ENCODE results near the gene PEX11A.

PEX11A gene

GRCh38 chr15:89632563-89633430 lies 57.8 kb downstream of the PEX11A start:
- TF ChIP-seq, protein P1, sequence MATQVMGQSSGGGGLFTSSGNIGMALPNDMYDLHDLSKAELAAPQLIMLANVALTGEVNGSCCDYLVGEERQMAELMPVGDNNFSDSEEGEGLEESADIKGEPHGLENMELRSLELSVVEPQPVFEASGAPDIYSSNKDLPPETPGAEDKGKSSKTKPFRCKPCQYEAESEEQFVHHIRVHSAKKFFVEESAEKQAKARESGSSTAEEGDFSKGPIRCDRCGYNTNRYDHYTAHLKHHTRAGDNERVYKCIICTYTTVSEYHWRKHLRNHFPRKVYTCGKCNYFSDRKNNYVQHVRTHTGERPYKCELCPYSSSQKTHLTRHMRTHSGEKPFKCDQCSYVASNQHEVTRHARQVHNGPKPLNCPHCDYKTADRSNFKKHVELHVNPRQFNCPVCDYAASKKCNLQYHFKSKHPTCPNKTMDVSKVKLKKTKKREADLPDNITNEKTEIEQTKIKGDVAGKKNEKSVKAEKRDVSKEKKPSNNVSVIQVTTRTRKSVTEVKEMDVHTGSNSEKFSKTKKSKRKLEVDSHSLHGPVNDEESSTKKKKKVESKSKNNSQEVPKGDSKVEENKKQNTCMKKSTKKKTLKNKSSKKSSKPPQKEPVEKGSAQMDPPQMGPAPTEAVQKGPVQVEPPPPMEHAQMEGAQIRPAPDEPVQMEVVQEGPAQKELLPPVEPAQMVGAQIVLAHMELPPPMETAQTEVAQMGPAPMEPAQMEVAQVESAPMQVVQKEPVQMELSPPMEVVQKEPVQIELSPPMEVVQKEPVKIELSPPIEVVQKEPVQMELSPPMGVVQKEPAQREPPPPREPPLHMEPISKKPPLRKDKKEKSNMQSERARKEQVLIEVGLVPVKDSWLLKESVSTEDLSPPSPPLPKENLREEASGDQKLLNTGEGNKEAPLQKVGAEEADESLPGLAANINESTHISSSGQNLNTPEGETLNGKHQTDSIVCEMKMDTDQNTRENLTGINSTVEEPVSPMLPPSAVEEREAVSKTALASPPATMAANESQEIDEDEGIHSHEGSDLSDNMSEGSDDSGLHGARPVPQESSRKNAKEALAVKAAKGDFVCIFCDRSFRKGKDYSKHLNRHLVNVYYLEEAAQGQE (IDR thresholded peaks at IDR 0.05; ENCODE audit: low read depth), result no peak
- no peak for TF ChIP-seq ZBTB7A (IDR thresholded peaks at IDR 0.05; ENCODE audit: low read depth)
- no peak for TF ChIP-seq YY1 (IDR thresholded peaks at IDR 0.05; ENCODE audit: low read depth)
- no peak for TF ChIP-seq TCF12 (IDR thresholded peaks at IDR 0.05; ENCODE audit: low read depth)
- TF ChIP-seq EGR1 (IDR thresholded peaks at IDR 0.05), result no peak

DNA sequence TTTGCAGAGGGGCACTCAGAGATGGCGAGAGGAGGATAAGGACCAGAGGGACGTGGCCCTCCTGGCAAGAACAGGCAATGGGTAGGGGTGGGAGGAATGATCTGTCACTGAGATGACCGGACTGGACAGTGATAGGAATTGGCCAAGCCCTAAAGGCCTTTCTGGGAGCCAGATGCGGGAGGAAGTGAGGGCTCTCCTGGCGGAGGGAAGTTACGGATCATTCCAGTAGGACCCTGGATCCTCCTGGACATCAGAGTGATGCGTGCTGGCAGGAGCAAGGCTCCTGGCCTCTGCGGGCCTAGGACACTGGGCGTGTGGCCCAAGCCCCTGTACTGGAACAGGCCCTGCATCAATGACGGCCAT lies 58.7 kb downstream of the PEX11A start:
- TF ChIP-seq RAD21 (IDR thresholded peaks at IDR 0.05; ENCODE audit: low read depth) (no peak), FOXM1 (IDR thresholded peaks at IDR 0.05; ENCODE audit: borderline replicate concordance, low read depth) (no peak), CEBPB (IDR thresholded peaks at IDR 0.05) (no peak), YY1 (IDR thresholded peaks at IDR 0.05; ENCODE audit: low read depth) (no peak), EGR1 (IDR thresholded peaks at IDR 0.05) (no peak), CREB1 (IDR thresholded peaks at IDR 0.05; ENCODE audit: low read depth) (no peak), NFIC (IDR thresholded peaks at IDR 0.05) (no peak), TAF1 (IDR thresholded peaks at IDR 0.05; ENCODE audit: low read depth) (no peak), ZBTB7A (IDR thresholded peaks at IDR 0.05; ENCODE audit: low read depth) (no peak), USF1 (IDR thresholded peaks at IDR 0.05) (no peak), TCF12 (IDR thresholded peaks at IDR 0.05; ENCODE audit: low read depth) (no peak), TEAD4 (IDR thresholded peaks at IDR 0.05) (no peak), EP300 (IDR thresholded peaks at IDR 0.05; ENCODE audit: borderline replicate concordance) (no peak), MAX (IDR thresholded peaks at IDR 0.05) (no peak)
- TF ChIP-seq, protein P1 (IDR thresholded peaks at IDR 0.05; ENCODE audit: low read depth), result no peak
